Neutrophil (primary cell): Measurements from ENCODE around the gene OSBPL2.
A peak's percentile ranks its signal among the peaks of the same experiment; 100 is the strongest.

Experiments used
- H3K27ac ChIP-seq: fragments of 200-600 bp; sonication (generic); 2 replicates; pipeline ENCODE4 v1.5.1; 2016; ENCODE audit warnings: mild to moderate bottlenecking, moderate library complexity
- H3K27me3 ChIP-seq: fragments of 200-600 bp; sonication (generic); 2 replicates; pipeline ENCODE4 v1.6.0; 2016; ENCODE audit warnings: mild to moderate bottlenecking
- H3K36me3 ChIP-seq: fragments of 200-600 bp; sonication (generic); 2 replicates; pipeline ENCODE4 v1.5.1; 2017
- H3K4me1 ChIP-seq, 2 experiments: fragments of 200-600 bp in 1 of 2; sonication (generic) in 1 of 2; 1 replicate in 1 of 2; 2 replicates in 1 of 2; pipeline versions ENCODE4 v1.5.1 to v1.6.1; 2013 to 2016; ENCODE audit warnings: low read depth in 1 of 2, low read length in 1 of 2, mild to moderate bottlenecking in 1 of 2, moderate library complexity in 1 of 2; ENCODE audit not compliant: control insufficient read depth in 1 of 2, insufficient read depth in 1 of 2
- H3K4me3 ChIP-seq, 2 experiments: fragments of 200-600 bp in 1 of 2; sonication (generic) in 1 of 2; 1 replicate in 1 of 2; 2 replicates in 1 of 2; pipeline ENCODE4 v1.5.1; 2013 to 2016; ENCODE audit warnings: low read depth in 1 of 2, low read length in 1 of 2, mild to moderate bottlenecking in 1 of 2, moderate library complexity in 1 of 2
- H3K9me3 ChIP-seq: fragments of 200-600 bp; sonication (generic); 2 replicates; pipeline ENCODE4 v1.5.1; 2016
- TF ChIP-seq, protein P1 (sequence below): fragments of 200-600 bp; sonication (generic); IDR thresholded peaks from 2 replicates; pipeline ENCODE4 v1.5.1; 2016; ENCODE audit warnings: antibody characterized with exemption

OSBPL2 gene

DNA sequence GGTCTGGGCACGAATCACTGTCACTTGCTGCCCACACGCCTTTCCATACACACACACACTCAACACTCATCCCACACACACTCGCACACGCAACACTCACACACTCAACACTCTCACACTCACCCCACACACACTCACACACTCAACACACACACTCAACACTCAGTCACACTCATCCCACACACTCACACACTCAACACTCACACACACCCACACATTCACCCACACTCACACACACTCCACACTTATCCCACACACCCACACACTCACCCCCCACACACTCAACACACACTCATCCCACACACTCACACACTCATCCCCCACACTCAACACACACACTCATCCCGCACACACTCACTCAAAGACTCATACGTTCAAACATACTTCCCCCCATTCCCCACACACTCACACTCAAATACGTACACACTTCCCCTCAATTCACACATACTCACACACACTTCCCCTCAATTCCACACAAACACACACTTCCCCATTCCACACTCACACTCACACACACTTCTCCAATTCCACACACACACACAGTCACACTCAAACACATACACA is 9.3 kb upstream of the OSBPL2 start:
- no peaks in the 10 kb centered on the region for H3K4me1 ChIP-seq
- TF ChIP-seq, protein P1, sequence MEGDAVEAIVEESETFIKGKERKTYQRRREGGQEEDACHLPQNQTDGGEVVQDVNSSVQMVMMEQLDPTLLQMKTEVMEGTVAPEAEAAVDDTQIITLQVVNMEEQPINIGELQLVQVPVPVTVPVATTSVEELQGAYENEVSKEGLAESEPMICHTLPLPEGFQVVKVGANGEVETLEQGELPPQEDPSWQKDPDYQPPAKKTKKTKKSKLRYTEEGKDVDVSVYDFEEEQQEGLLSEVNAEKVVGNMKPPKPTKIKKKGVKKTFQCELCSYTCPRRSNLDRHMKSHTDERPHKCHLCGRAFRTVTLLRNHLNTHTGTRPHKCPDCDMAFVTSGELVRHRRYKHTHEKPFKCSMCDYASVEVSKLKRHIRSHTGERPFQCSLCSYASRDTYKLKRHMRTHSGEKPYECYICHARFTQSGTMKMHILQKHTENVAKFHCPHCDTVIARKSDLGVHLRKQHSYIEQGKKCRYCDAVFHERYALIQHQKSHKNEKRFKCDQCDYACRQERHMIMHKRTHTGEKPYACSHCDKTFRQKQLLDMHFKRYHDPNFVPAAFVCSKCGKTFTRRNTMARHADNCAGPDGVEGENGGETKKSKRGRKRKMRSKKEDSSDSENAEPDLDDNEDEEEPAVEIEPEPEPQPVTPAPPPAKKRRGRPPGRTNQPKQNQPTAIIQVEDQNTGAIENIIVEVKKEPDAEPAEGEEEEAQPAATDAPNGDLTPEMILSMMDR = no peak
- H3K4me3 ChIP-seq = no peak overlapping the region
- H3K27me3 ChIP-seq = peaks cover 60% of the 10 kb centered on the region
- no peaks in the 10 kb centered on the region for H3K9me3 ChIP-seq
- H3K36me3 ChIP-seq = no peaks in the 10 kb centered on the region
- peak overlapping the region; percentile 78 for H3K27ac ChIP-seq

DNA sequence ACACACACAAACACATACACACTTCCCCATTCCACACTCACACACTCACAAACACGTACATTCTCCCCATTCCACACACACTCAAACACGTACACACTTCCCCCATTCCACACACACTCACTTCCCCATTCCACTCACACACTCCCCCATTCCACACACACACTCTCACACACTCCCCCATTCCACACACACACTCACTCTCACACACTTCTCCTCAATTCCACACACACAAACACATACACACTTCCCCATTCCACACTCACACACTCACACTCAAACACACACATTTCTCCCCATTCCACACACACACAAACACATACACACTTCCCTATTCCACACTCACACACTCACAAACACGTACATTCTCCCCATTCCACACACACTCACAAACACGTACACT is 8.7 kb upstream of the OSBPL2 start:
- H3K36me3 ChIP-seq = no peaks in the 10 kb centered on the region
- no peak overlapping the region for H3K4me3 ChIP-seq
- peak overlapping the region; percentile 78 for H3K27ac ChIP-seq
- TF ChIP-seq, protein P1 = no peak
- H3K27me3 ChIP-seq = peaks cover 54% of the 10 kb centered on the region
- H3K9me3 ChIP-seq = no peaks in the 10 kb centered on the region
- H3K4me1 ChIP-seq = no peaks in the 10 kb centered on the region

DNA sequence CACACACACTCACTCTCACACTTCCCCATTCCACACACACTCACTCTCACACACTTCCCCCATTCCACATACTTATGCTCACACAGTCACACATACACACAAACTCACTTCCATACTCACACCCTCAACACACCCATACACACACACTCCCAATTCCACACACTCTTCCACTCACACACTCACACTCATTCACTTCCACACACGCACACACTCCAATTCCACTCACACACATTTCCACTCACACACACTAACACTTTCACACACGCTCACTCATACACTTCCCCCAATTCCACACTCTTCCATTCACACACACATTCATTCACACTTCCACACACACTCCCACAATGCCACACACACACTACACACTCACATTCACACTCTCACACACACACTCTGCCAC is 8.0 kb upstream of the OSBPL2 start:
- no peaks in the 10 kb centered on the region for H3K9me3 ChIP-seq
- H3K27me3 ChIP-seq = peaks cover 53% of the 10 kb centered on the region

DNA sequence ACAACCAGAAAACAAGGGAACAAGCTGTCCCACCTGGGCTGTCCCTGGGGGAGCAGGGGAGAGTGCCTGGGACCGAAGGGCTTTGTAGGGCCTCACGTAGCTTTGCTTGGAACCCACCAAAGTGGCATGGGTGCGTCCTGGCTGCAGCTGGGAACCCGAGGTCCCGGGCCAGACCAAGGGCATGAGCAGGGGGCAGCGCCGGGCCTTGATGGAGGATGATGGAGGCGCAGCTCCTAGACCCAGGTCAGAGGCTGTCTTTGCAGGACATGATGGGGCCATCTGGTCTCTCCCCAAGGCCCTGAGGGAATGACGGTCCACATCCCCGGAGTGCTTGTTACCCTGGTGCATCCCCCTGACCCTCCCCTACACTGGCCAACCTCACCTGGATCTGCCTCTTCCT is 7.6 kb upstream of the OSBPL2 start:
- H3K4me1 ChIP-seq = no peaks in the 10 kb centered on the region
- peaks cover 50% of the 10 kb centered on the region for H3K27me3 ChIP-seq
- H3K9me3 ChIP-seq = no peaks in the 10 kb centered on the region
- H3K4me3 ChIP-seq = no peak overlapping the region
- TF ChIP-seq, protein P1 = no peak
- H3K27ac ChIP-seq = peak overlapping the region; percentile 78
- no peaks in the 10 kb centered on the region for H3K36me3 ChIP-seq

More for the DNA sequence above, 8.0 kb upstream of the OSBPL2 start:
- Histone ChIP-seq H3K4me3 (no peak overlapping the region), H3K4me1 (no peaks in the 10 kb centered on the region), H3K36me3 (no peaks in the 10 kb centered on the region), H3K27ac (peak overlapping the region; percentile 78)
- TF ChIP-seq, protein P1 = no peak

DNA sequence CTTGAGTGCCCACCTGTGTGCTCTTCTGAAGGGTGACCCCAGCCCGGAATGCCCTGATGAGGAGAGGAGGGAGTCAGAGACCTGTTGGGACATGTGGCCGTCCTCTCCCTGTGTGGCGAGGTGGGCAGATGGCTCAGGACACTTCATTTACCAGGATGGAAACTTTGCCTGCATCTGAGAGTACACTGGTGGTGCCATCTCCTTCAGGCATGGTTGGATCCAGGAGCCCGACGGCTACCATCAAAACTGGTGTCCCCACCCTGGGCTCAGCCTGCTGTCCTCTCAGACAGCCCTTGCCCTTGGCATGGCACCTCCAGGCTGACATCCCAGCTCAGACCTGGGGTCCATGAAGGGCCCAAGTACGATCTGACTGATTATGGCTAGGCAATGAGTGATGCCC is 7.0 kb upstream of the OSBPL2 start:
- TF ChIP-seq, protein P1 = no peak
- Histone ChIP-seq H3K36me3 (no peaks in the 10 kb centered on the region), H3K4me3 (no peak overlapping the region), H3K9me3 (no peaks in the 10 kb centered on the region), H3K27me3 (peaks cover 44% of the 10 kb centered on the region), H3K27ac (no peak overlapping the region), H3K4me1 (no peaks in the 10 kb centered on the region)
